IMR-90 (cell line): ENCODE data around the gene TDRD1. TPM values are rescaled to one million over a fixed set of nuclear protein-coding genes. Genes with fewer than 3 reads are reported as not detected.

ENCODE experiments used
- ATAC-seq: fragments of 200-7000 bp; cut with Tn5 transposase; 2 replicates; pipeline ENCODE4 v1.9.1; 2020; ENCODE audit warnings: low read depth, mild to moderate bottlenecking, moderate library complexity
- BruUV-seq: library from RNA; stranded (reverse); fragments of 400-500 nt; replicated peaks from 2 replicates; lab custom pipeline; 2021; lab: Mats Ljungman, UMichigan
- CTCF ChIA-PET: fragments of 300-600 bp; formaldehyde crosslinking; extraction: SDS; loops from one replicate; lab custom pipeline; 2021; ENCODE audit warnings: antibody characterized with exemption; lab: Yijun Ruan, JAX
- POLR2A ChIA-PET: fragments of 300-600 bp; sonication (Branson Sonifier 250); formaldehyde crosslinking; loops from one replicate; lab custom pipeline; 2022; ENCODE audit warnings: antibody characterized with exemption; ENCODE audit not compliant: unreplicated experiment; lab: Charles Lee
- DNase-seq: peaks from one replicate; pipeline ENCODE4 v3.0.0; 2013
- H2AFZ ChIP-seq: replicated peaks from 2 replicates; pipeline ENCODE3; 2013; ENCODE audit warnings: low read length, mild to moderate bottlenecking; ENCODE audit not compliant: poor library complexity
- H2AK5ac ChIP-seq: 2 replicates; pipeline ENCODE4 v1.6.1; 2013; ENCODE audit warnings: low read depth, low read length, inconsistent platforms
- H2AK9ac ChIP-seq: replicated peaks from 2 replicates; pipeline ENCODE3; 2013; ENCODE audit warnings: mild to moderate bottlenecking, low read depth, low read length, moderate library complexity; ENCODE audit not compliant: poor library complexity
- H2BK120ac ChIP-seq: 2 replicates; pipeline ENCODE4 v1.6.1; 2013; ENCODE audit warnings: low read depth, low read length, inconsistent platforms
- H2BK15ac ChIP-seq: 3 replicates; pipeline ENCODE4 v1.6.1; 2013; ENCODE audit warnings: low read depth, low read length, inconsistent platforms
- H2BK20ac ChIP-seq: 2 replicates; pipeline ENCODE4 v1.6.1; 2013; ENCODE audit warnings: low read depth, mild to moderate bottlenecking, inconsistent platforms, low read length, moderate library complexity
- H2BK5ac ChIP-seq: 2 replicates; pipeline ENCODE4 v1.6.1; 2013; ENCODE audit warnings: mild to moderate bottlenecking, low read depth, low read length, inconsistent platforms; ENCODE audit not compliant: poor library complexity, severe bottlenecking
- H3K14ac ChIP-seq: replicated peaks from 2 replicates; pipeline ENCODE4 v1.6.1; 2013; ENCODE audit warnings: low read depth, low read length, inconsistent platforms
- H3K18ac ChIP-seq: 2 replicates; pipeline ENCODE4 v1.6.1; 2013; ENCODE audit warnings: low read depth, low read length, control low read depth
- H3K23ac ChIP-seq: 2 replicates; pipeline ENCODE4 v1.6.1; 2013; ENCODE audit warnings: low read depth, low read length, inconsistent platforms
- H3K27ac ChIP-seq: 2 replicates; pipeline ENCODE4 v1.5.1; 2013; ENCODE audit warnings: mild to moderate bottlenecking, control low read depth, low read length; ENCODE audit not compliant: insufficient read depth
- H3K27me3 ChIP-seq: 2 replicates; pipeline ENCODE4 v1.6.1; 2013; ENCODE audit warnings: low read length; ENCODE audit not compliant: control insufficient read depth, insufficient read depth
- H3K36me3 ChIP-seq: 2 replicates; pipeline ENCODE4 v1.6.1; 2013; ENCODE audit warnings: low read length, mixed read lengths; ENCODE audit not compliant: control insufficient read depth, insufficient read depth
- H3K4ac ChIP-seq: 2 replicates; pipeline ENCODE4 v1.6.1; 2013; ENCODE audit warnings: low read depth, low read length, inconsistent platforms
- H3K4me1 ChIP-seq: 2 replicates; pipeline ENCODE4 v1.6.1; 2013; ENCODE audit warnings: low read length, mixed read lengths; ENCODE audit not compliant: control insufficient read depth, insufficient read depth
- H3K4me2 ChIP-seq: 2 replicates; pipeline ENCODE4 v1.6.1; 2013; ENCODE audit warnings: low read depth, mild to moderate bottlenecking, control low read depth, low read length, moderate library complexity
- H3K4me3 ChIP-seq: 2 replicates; pipeline ENCODE4 v1.5.1; 2013; ENCODE audit warnings: low read depth, mild to moderate bottlenecking, control low read depth, low read length, moderate library complexity; ENCODE audit not compliant: insufficient read depth
- H3K56ac ChIP-seq: 2 replicates; pipeline ENCODE4 v1.6.1; 2013; ENCODE audit warnings: low read length, inconsistent platforms; ENCODE audit not compliant: insufficient read depth; ENCODE audit errors: extremely low read depth
- H3K79me1 ChIP-seq, 2 experiments: 2 replicates each; pipeline ENCODE4 v1.6.1; 2013; ENCODE audit warnings: low read length in 2 of 2, inconsistent platforms in 1 of 2, low read depth in 1 of 2
- H3K9ac ChIP-seq: 2 replicates; pipeline ENCODE4 v1.6.1; 2013; ENCODE audit warnings: low read depth, low read length, control low read depth
- H3K9me1 ChIP-seq: 2 replicates; pipeline ENCODE4 v1.6.1; 2013; ENCODE audit warnings: low read length, inconsistent platforms; ENCODE audit not compliant: insufficient read depth
- H3K9me3 ChIP-seq: 2 replicates; pipeline ENCODE4 v1.6.1; 2013; ENCODE audit warnings: low read length; ENCODE audit not compliant: control insufficient read depth, insufficient read depth
- H4K20me1 ChIP-seq: 2 replicates; pipeline ENCODE4 v1.6.1; 2013; ENCODE audit warnings: low read length, inconsistent platforms; ENCODE audit not compliant: insufficient read depth
- H4K5ac ChIP-seq: 2 replicates; pipeline ENCODE4 v1.6.1; 2013; ENCODE audit warnings: mild to moderate bottlenecking, low read depth, low read length, control low read depth
- H4K8ac ChIP-seq, 2 experiments: 2 replicates each; pipeline ENCODE4 v1.6.1; 2013; ENCODE audit warnings: low read depth in 2 of 2, low read length in 2 of 2, control low read depth in 1 of 2, inconsistent platforms in 1 of 2
- H4K91ac ChIP-seq: 2 replicates; pipeline ENCODE4 v1.6.1; 2013; ENCODE audit warnings: low read depth, low read length, inconsistent platforms; ENCODE audit not compliant: insufficient read depth
- BHLHE40 ChIP-seq: fragments of 150-350 bp; IDR thresholded peaks from 2 replicates; pipeline ENCODE4 v1.6.1; 2016; ENCODE audit warnings: mild to moderate bottlenecking, low read depth, low read length
- CEBPB ChIP-seq: IDR thresholded peaks from 2 replicates; pipeline ENCODE4 v1.6.1; 2012; ENCODE audit warnings: low read depth, low read length, improper control_type of control experiment
- CHD1 ChIP-seq: IDR thresholded peaks from 2 replicates; pipeline ENCODE4 v1.6.1; 2012; ENCODE audit warnings: low read depth, low read length, improper control_type of control experiment
- CTCF ChIP-seq: conservative IDR thresholded peaks from 2 replicates; pipeline ENCODE4 v1.5.1; 2012; ENCODE audit warnings: mild to moderate bottlenecking, low read depth, low read length, improper control_type of control experiment
- ELK1 ChIP-seq: fragments of 150-350 bp; IDR thresholded peaks from 2 replicates; pipeline ENCODE4 v1.6.1; 2016; ENCODE audit warnings: low read depth, mild to moderate bottlenecking, low read length, moderate library complexity, borderline replicate concordance
- FOS ChIP-seq: fragments of 150-350 bp; IDR thresholded peaks from 2 replicates; pipeline ENCODE4 v1.6.1; 2016; ENCODE audit warnings: low read depth, low read length
- MAFK ChIP-seq: IDR thresholded peaks from 2 replicates; pipeline ENCODE4 v1.6.1; 2012; ENCODE audit warnings: low read depth, low read length, improper control_type of control experiment
- MAZ ChIP-seq: IDR thresholded peaks from 2 replicates; pipeline ENCODE4 v1.6.1; 2012; ENCODE audit warnings: low read depth, mild to moderate bottlenecking, low read length, improper control_type of control experiment, moderate library complexity, borderline replicate concordance
- MXI1 ChIP-seq: IDR thresholded peaks from 2 replicates; pipeline ENCODE4 v1.6.1; 2012; ENCODE audit warnings: low read depth, mild to moderate bottlenecking, low read length, moderate library complexity, borderline replicate concordance
- NFE2L2 ChIP-seq: fragments of 150-350 bp; IDR thresholded peaks from 2 replicates; pipeline ENCODE4 v1.6.1; 2016; ENCODE audit warnings: low read depth, mild to moderate bottlenecking, low read length
- POLR2A ChIP-seq: IDR thresholded peaks from 2 replicates; pipeline ENCODE4 v1.6.1; 2012; ENCODE audit warnings: mild to moderate bottlenecking, low read depth, low read length
- RAD21 ChIP-seq: IDR thresholded peaks from 2 replicates; pipeline ENCODE4 v1.6.1; 2012; ENCODE audit warnings: low read length, improper control_type of control experiment
- RCOR1 ChIP-seq: IDR thresholded peaks from 2 replicates; pipeline ENCODE4 v1.6.1; 2012; ENCODE audit warnings: mild to moderate bottlenecking, low read length, improper control_type of control experiment; ENCODE audit not compliant: insufficient replicate concordance
- RFX5 ChIP-seq: IDR thresholded peaks from 2 replicates; pipeline ENCODE4 v1.8.0; 2012; ENCODE audit warnings: low read depth, mild to moderate bottlenecking, low read length, moderate library complexity
- SMC3 ChIP-seq: fragments of 150-350 bp; IDR thresholded peaks from 2 replicates; pipeline ENCODE4 v1.6.1; 2016; ENCODE audit warnings: low read depth, mild to moderate bottlenecking, antibody characterized with exemption, low read length, moderate library complexity
- USF2 ChIP-seq: fragments of 150-350 bp; IDR thresholded peaks from 2 replicates; pipeline ENCODE4 v1.6.1; 2017; ENCODE audit warnings: mild to moderate bottlenecking, antibody characterized with exemption, low read length, low read depth
- WGBS, 2 experiments: methylation state at CpG; one replicate each; pipeline versions ENCODE4 v1.1.5 to v1.1.7; 2013; ENCODE audit warnings: missing lambda C conversion rate in 2 of 2; ENCODE audit not compliant: insufficient read length in 1 of 2; ENCODE audit errors: extremely low coverage in 2 of 2; 5-methylcytosine and 5-hydroxymethylcytosine counted together
- dilution Hi-C: fragments of 300-500 bp; cut with HindIII; formaldehyde crosslinking; loops from one replicate; pipeline ENCODE4 v1.14.3; 2018; ENCODE audit warnings: low sequenced_read_pairs; ENCODE audit not compliant: unreplicated experiment
- in situ Hi-C: fragments of 300-500 bp; cut with MboI; formaldehyde crosslinking; loops from 3 replicates; pipeline ENCODE4 v1.14.3; 2019; ENCODE audit warnings: low sequenced_read_pairs, inconsistent platforms, mixed read lengths
- intact Hi-C: fragments of 100-400 bp; cut with micrococcal nuclease; formaldehyde crosslinking; loops from 2 replicates; pipeline ENCODE4 v1.10.0; 2022
- polyA plus RNA-seq, 3 experiments: library from polyadenylated mRNA; depleted of rRNA; stranded (reverse); fragments of >200 nt; gene quantifications; 2 replicates each; pipeline ENCODE4 v1.2.3, GENCODE V29; 2012; ENCODE audit warnings: low replicate concordance in 1 of 3
- total RNA-seq: library from RNA; depleted of rRNA; stranded (reverse); fragments of >200 nt; gene quantifications from 2 replicates; pipeline ENCODE4 v1.2.3, GENCODE V29; 2012

Gene TDRD1
- total and polyA plus RNA-seq, 2 of the 4 experiments (the other 2 are of a cell fraction) = not detected

- BruUV-seq = no TSS peak
- in situ Hi-C loops (no loop called here), dilution Hi-C loops (no loop called here), intact Hi-C loops (no loop called here)
- Histone ChIP-seq H2AK9ac (no peak overlapping the region), H3K9me1 (no peaks in the 10 kb centered on the region), H4K5ac (no peak overlapping the region), H3K79me1 (no peaks in the 10 kb centered on the region), H3K4me2 (no peak overlapping the region), H2BK20ac (no peak overlapping the region), H2BK5ac (no peak overlapping the region), H2AK5ac (no peak overlapping the region), H3K27ac (no peak overlapping the region), H3K18ac (no peak overlapping the region), H2AFZ (no peak overlapping the region), H3K4ac (no peak overlapping the region), H3K56ac (no peak overlapping the region), H3K23ac (no peak overlapping the region), H3K4me3 (no peak overlapping the region), H3K9me3 (no peaks in the 10 kb centered on the region), H3K4me1 (no peaks in the 10 kb centered on the region), H4K8ac (no peak overlapping the region), H3K9ac (no peak overlapping the region), H2BK120ac (no peak overlapping the region), H3K36me3 (no peaks in the 10 kb centered on the region), H3K27me3 (peaks cover 61% of the 10 kb centered on the region), H3K14ac (no peak overlapping the region), H4K91ac (no peak overlapping the region), H2BK15ac (no peak overlapping the region), H4K20me1 (no peaks in the 10 kb centered on the region)
- no peak for DNase-seq
- 100% methylated on average over 1 of the region's 7 CpGs; no CpG with 5 or more reads in 1 of the 2 experiments for WGBS, 2 experiments
- CTCF ChIA-PET = no interaction called here
- POLR2A ChIA-PET = interaction anchor here (0.6 kb wide), 1 partner anchor 104 kb away, joined by 4 read pairs; no protein-coding TSS in a partner anchor
- ATAC-seq = no peak
- TF ChIP-seq CEBPB (no peak), BHLHE40 (no peak), ELK1 (no peak), FOS (no peak), NFE2L2 (no peak), POLR2A (no peak), RAD21 (no peak), CHD1 (no peak), CTCF (no peak), RFX5 (no peak), RCOR1 (no peak), USF2 (no peak), MAFK (no peak), MAZ (no peak), MXI1 (no peak), SMC3 (no peak)
Observed at GRCh38 chr10:114281006-114281405, 101.9 kb downstream of the TDRD1 start.
